Natural killer cell (primary cell): Measurements from ENCODE around the gene PGPEP1. TPM values are rescaled to one million over a fixed set of nuclear protein-coding genes. Genes with fewer than 3 reads are reported as not detected.

Experiments used
- ATAC-seq, 3 donors: fragments of 150-1000 bp in 2 of 3; fragments of 200-7000 bp in 1 of 3; cut with Tn5 transposase; 1 replicate in 1 of 3; 2 replicates in 2 of 3; pipeline ENCODE4 v1.10.0; 2021; ENCODE audit warnings: mild to moderate bottlenecking in 2 of 3, moderate library complexity in 2 of 3
- DNase-seq, 2 donors: peaks; one replicate each; pipeline versions ENCODE4 v3.0.0 to v3.0.0-alpha.2; 2013 to 2021; ENCODE audit warnings: mixed read lengths in 1 of 2
- H3K27ac ChIP-seq: one replicate; pipeline ENCODE4 v1.5.1; 2013; ENCODE audit warnings: mild to moderate bottlenecking, low read length
- H3K27me3 ChIP-seq: one replicate; pipeline ENCODE4 v1.6.1; 2013; ENCODE audit warnings: low read length; ENCODE audit not compliant: control insufficient read depth, insufficient read depth
- H3K36me3 ChIP-seq: one replicate; pipeline ENCODE4 v1.6.1; 2013; ENCODE audit warnings: low read length; ENCODE audit not compliant: control insufficient read depth, insufficient read depth
- H3K4me1 ChIP-seq: one replicate; pipeline ENCODE4 v1.6.1; 2013; ENCODE audit warnings: low read length; ENCODE audit not compliant: control insufficient read depth, insufficient read depth
- H3K4me3 ChIP-seq: one replicate; pipeline ENCODE4 v1.5.1; 2013; ENCODE audit warnings: low read length
- H3K9me3 ChIP-seq: one replicate; pipeline ENCODE4 v1.6.1; 2013; ENCODE audit warnings: low read length; ENCODE audit not compliant: control insufficient read depth, insufficient read depth
- H3K27ac Mint-ChIP-seq, 2 donors: one replicate each; pipeline ENCODE4 v1.8.0; 2022; ENCODE audit warnings: mild to moderate bottlenecking in 2 of 2, mixed read lengths in 2 of 2, moderate library complexity in 1 of 2
- H3K27me3 Mint-ChIP-seq, 2 donors: one replicate each; pipeline ENCODE4 v1.8.0; 2022; ENCODE audit warnings: low read depth in 2 of 2, mixed read lengths in 2 of 2
- H3K36me3 Mint-ChIP-seq: one replicate; pipeline ENCODE4 v1.8.0; 2022; ENCODE audit warnings: mixed read lengths
- H3K4me1 Mint-ChIP-seq, 2 donors: one replicate each; pipeline ENCODE4 v1.8.0; 2022; ENCODE audit warnings: mixed read lengths in 2 of 2
- H3K4me3 Mint-ChIP-seq: one replicate; pipeline ENCODE4 v1.8.0; 2022; ENCODE audit warnings: mild to moderate bottlenecking, moderate library complexity, mixed read lengths
- H3K9me3 Mint-ChIP-seq, 2 donors: one replicate each; pipeline ENCODE4 v1.8.0; 2022; ENCODE audit warnings: mixed read lengths in 2 of 2
- CTCF ChIP-seq: fragments of 200-600 bp; IDR thresholded peaks from one replicate; pipeline ENCODE4 v1.8.0; 2022; ENCODE audit warnings: antibody characterized with exemption
- WGBS: methylation state at CpG from one replicate; pipeline ENCODE4 v1.1.7; 2013; ENCODE audit warnings: missing lambda C conversion rate; ENCODE audit not compliant: insufficient coverage; 5-methylcytosine and 5-hydroxymethylcytosine counted together
- intact Hi-C: fragments of 100-400 bp; cut with micrococcal nuclease; formaldehyde crosslinking; loops from one replicate; pipeline ENCODE4 v1.14.2; 2022
- total RNA-seq, 4 donors: library from RNA; stranded (reverse); fragments of 120-200 nt in 1 of 4; gene quantifications; one replicate each; pipeline versions ENCODE4 v1.2.3 to v1.2.4, GENCODE V29; 2013 to 2022

Gene PGPEP1
- total RNA-seq, 3 donors from 2014 or later (not counting 1 experiment from before 2014, with no cell fraction given) = 69.1 to 73.3 (median 71.0) TPM

DNA sequence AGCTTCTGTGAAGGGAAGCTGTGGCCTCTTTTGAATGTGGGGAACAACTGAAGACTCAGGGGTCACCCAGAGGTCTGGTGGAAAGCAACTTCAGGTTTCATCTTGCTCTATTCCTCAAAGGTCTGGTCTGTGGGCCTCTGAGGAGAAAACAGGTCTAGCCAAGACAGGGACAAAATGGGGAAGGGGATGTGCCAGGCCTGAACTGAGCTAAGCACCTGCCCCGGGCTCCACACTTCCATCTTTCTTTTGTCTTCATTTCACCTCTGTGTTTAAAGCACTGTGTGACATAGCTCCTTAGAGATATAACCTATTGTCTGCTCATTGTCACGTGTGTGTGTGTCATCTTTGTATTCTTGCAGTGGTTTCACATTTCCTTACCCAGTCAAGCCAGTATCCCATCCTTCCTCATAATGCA lies 25.6 kb downstream of the PGPEP1 start:
- ATAC-seq = no peak
- no peaks in the 10 kb centered on the region for H3K36me3 Mint-ChIP-seq

GRCh38 chr19:18368504-18369222 lies 28.3 kb downstream of the PGPEP1 start:
- H3K4me1 Mint-ChIP-seq = peaks cover 3 to 14% of the 10 kb centered on the region in 2 donors
- no peak for DNase-seq

More for the DNA sequence above, 25.6 kb downstream of the PGPEP1 start:
- Histone ChIP-seq H3K27ac (no peak overlapping the region), H3K36me3 (peaks cover 23% of the 10 kb centered on the region), H3K27me3 (no peaks in the 10 kb centered on the region), H3K9me3 (no peaks in the 10 kb centered on the region), H3K4me3 (no peak overlapping the region), H3K4me1 (peaks cover 3% of the 10 kb centered on the region)
- intact Hi-C loops = no loop called here
- no peaks in the 10 kb centered on the region for H3K27me3 Mint-ChIP-seq
- no peak for TF ChIP-seq CTCF
- 100% methylated on average over 2 of the region's 2 CpGs for WGBS
- DNase-seq = no peak
- no peaks in the 10 kb centered on the region for H3K9me3 Mint-ChIP-seq
- H3K27ac Mint-ChIP-seq = no peak overlapping the region
- peaks cover 0 to 4% of the 10 kb centered on the region in 2 donors for H3K4me1 Mint-ChIP-seq
- H3K4me3 Mint-ChIP-seq = no peak overlapping the region

DNA sequence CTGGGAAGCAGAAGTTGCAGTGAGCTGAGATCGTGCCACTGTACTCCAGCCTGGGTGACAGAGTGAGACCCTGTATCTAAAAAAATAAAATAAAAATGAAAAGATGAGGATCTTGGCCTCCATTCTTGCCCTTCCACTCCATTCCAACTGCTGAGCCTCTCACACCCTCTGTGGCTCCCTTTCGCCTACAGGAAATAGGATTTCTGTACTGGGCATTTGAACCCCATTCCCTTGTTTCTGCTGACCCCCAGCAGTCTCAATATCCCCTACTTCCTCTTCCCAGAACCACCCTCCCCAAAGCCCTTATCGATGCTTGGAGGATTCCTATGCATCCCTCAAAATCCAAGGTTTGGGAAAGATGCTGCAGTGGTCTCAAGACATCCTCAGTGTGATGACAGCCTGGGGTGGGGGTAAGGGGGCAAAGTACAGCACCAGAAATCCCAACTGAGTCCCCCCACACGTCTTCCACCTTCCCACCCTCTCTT lies 33.1 kb downstream of the PGPEP1 start:
- H3K27ac ChIP-seq = peak overlapping the region; percentile 87
- no peaks in the 10 kb centered on the region for H3K27me3 ChIP-seq
- Mint-ChIP-seq H3K36me3 (no peaks in the 10 kb centered on the region), H3K27ac (peak overlapping the region; percentile 91), H3K27me3 (no peaks in the 10 kb centered on the region), H3K9me3 (no peaks in the 10 kb centered on the region), H3K4me3 (peak overlapping the region; percentile 78), H3K4me1 (peaks cover 20 to 25% of the 10 kb centered on the region in 2 donors)
- TF ChIP-seq CTCF = no peak
- H3K36me3 ChIP-seq = peaks cover 3% of the 10 kb centered on the region
- H3K4me3 ChIP-seq = no peak overlapping the region
- no peak for ATAC-seq
- DNase-seq = no peak
- H3K4me1 ChIP-seq = peaks cover 31% of the 10 kb centered on the region
- 43% methylated on average over 4 of the region's 4 CpGs for WGBS
- intact Hi-C loops = no loop called here
- no peaks in the 10 kb centered on the region for H3K9me3 ChIP-seq

More at GRCh38 chr19:18368504-18369222, 28.3 kb downstream of the PGPEP1 start:
- H3K9me3 ChIP-seq = no peaks in the 10 kb centered on the region
- no peak overlapping the region for H3K27ac ChIP-seq
- Mint-ChIP-seq H3K27ac (no peak overlapping the region), H3K4me3 (no peak overlapping the region), H3K36me3 (no peaks in the 10 kb centered on the region), H3K27me3 (no peaks in the 10 kb centered on the region), H3K9me3 (no peaks in the 10 kb centered on the region)
- H3K4me3 ChIP-seq = no peak overlapping the region
- H3K27me3 ChIP-seq = no peaks in the 10 kb centered on the region
- 94% methylated on average over 15 of the region's 15 CpGs for WGBS
- intact Hi-C loops = no loop called here
- H3K4me1 ChIP-seq = peaks cover 20% of the 10 kb centered on the region
- H3K36me3 ChIP-seq = peaks cover 11% of the 10 kb centered on the region
- no peak for TF ChIP-seq CTCF
- no peak for ATAC-seq
